Gastrocnemius medialis (tissue), 4 donors: Measurements from ENCODE around the gene ACLY.

Source experiments
- CTCF ChIP-seq, 5 experiments: fragments of 450-650 bp in 3 of 5; fragments of 200-600 bp in 2 of 5; sonication (generic) in 2 of 5; IDR thresholded peaks in 4 of 5; conservative IDR thresholded peaks in 1 of 5; 1 replicate in 4 of 5; 2 replicates in 1 of 5; pipeline ENCODE4 v1.5.1; 2016 to 2019; ENCODE audit warnings: antibody characterized with exemption in 5 of 5, mild to moderate bottlenecking in 3 of 5, moderate library complexity in 3 of 5
- POLR2A ChIP-seq, 2 donors: fragments of 450-650 bp; IDR thresholded peaks; one replicate each; pipeline ENCODE4 v1.6.1; 2017; ENCODE audit warnings: antibody characterized with exemption in 2 of 2, mild to moderate bottlenecking in 2 of 2, moderate library complexity in 2 of 2

DNA sequence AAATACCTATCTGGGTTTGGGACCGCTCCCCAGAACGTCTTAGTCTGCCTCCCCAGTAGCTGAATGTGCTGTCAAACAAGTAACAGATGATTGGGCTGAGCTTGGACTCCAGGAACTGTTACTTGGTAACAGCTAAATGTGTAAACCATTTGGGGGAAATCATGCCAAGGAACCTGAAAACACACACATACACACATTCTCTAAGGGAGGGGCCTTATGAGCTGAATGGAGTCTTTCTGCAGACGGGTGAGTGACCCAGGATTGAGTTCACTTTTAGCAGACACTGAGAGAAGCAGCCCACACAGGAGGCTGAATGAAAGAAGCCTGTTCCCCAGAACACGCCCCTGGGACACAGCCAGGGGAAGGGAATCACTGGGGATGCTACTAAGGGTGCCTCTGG lies 1.6 kb downstream of the ACLY start:
- no peak for TF ChIP-seq CTCF (IDR thresholded peaks at IDR 0.05 in 4 of 5, conservative IDR thresholded peaks at IDR 0.05 in 1 of 5)
- no peak for TF ChIP-seq POLR2A (IDR thresholded peaks at IDR 0.05)
